ENCODE measurements around the gene CDC37. TPM values are rescaled to one million over a fixed set of nuclear protein-coding genes. Genes with fewer than 3 reads are reported as not detected.

The CDC37 gene
- total and polyA plus RNA-seq, 2 experiments from 2014 or later = 183 to 280 TPM

GRCh38 chr19:10427169-10427568 is 23.8 kb upstream of the CDC37 start (continued):
- TF ChIP-seq ZNF462 (CRISPR knock-in tag; IDR thresholded peaks at IDR 0.05) (no peak), NANOG (IDR thresholded peaks at IDR 0.05; ENCODE audit: borderline replicate concordance) (no peak), ETS1 (IDR thresholded peaks at IDR 0.05) (no peak)

- Mint-ChIP-seq H3K4me3 (peak overlapping the region; percentile 42; the same call in 2 of the 3 replicates), H3K27me3 (ENCODE audit: insufficient read depth, low read depth, poor library complexity) (peaks cover 94% of the 10 kb centered on the region), H3K36me3 (ENCODE audit: low read depth) (no peaks in the 10 kb centered on the region), H3K27ac (no peak overlapping the region), H3K9me3 (no peaks in the 10 kb centered on the region), H3K4me1 (peaks cover 10% of the 10 kb centered on the region; the same call in 2 of the 3 replicates)
- Histone ChIP-seq H3K4me2 (peak overlapping the region; percentile 94), H3K79me2 (replicated peaks; ENCODE audit: insufficient read depth) (no peaks in the 10 kb centered on the region), H3K9me2 (ENCODE audit: insufficient read depth) (no peaks in the 10 kb centered on the region), H3F3A (replicated peaks; ENCODE audit: low read depth) (0 out of 2 replicates have a peak, but pooled peaks cover 14% of the 10 kb centered on the region), H3K27me3 (ENCODE audit: insufficient read depth) (peaks cover 97% of the 10 kb centered on the region), H3K36me3 (ENCODE audit: insufficient read depth) (no peaks in the 10 kb centered on the region), H4K20me1 (replicated peaks; ENCODE audit: insufficient read depth) (no peaks in the 10 kb centered on the region), H2AFZ (peak overlapping the region; percentile 94), H3K27ac (ENCODE audit: low read depth) (no peak overlapping the region), H3K4me3 (peak overlapping the region; percentile 55), H3K4me1 (ENCODE audit: insufficient read depth) (peaks cover 11% of the 10 kb centered on the region; the same call in 1 of the 2 replicates)
- ATAC-seq (peak; percentile 76), DNase-seq (ENCODE audit: low spot score) (peak; percentile 87)
- peak; percentile 73 to 89 for TF ChIP-seq CTCF (conservative IDR thresholded peaks at IDR 0.05; ENCODE audit: low read depth in 2 of 2)
- TF ChIP-seq NANOG (IDR thresholded peaks at IDR 0.05; ENCODE audit: borderline replicate concordance) = no peak
- TF ChIP-seq ETS1 (IDR thresholded peaks at IDR 0.05) = no peak
Measured at GRCh38 chr19:10424011-10424637, 20.8 kb upstream of the CDC37 start.
